IMR-90 (cell line): ENCODE results near the gene MAGEB1. TPM values are rescaled to one million over a fixed set of nuclear protein-coding genes. Genes with fewer than 3 reads are reported as not detected.

Experiments
- ATAC-seq: fragments of 200-7000 bp; cut with Tn5 transposase; 2 replicates; pipeline ENCODE4 v1.9.1; 2020; ENCODE audit warnings: low read depth, mild to moderate bottlenecking, moderate library complexity
- BruUV-seq: library from RNA; stranded (reverse); fragments of 400-500 nt; replicated peaks from 2 replicates; lab custom pipeline; 2021; lab: Mats Ljungman, UMichigan
- CTCF ChIA-PET: fragments of 300-600 bp; formaldehyde crosslinking; extraction: SDS; loops from one replicate; lab custom pipeline; 2021; ENCODE audit warnings: antibody characterized with exemption; lab: Yijun Ruan, JAX
- POLR2A ChIA-PET: fragments of 300-600 bp; sonication (Branson Sonifier 250); formaldehyde crosslinking; loops from one replicate; lab custom pipeline; 2022; ENCODE audit warnings: antibody characterized with exemption; ENCODE audit not compliant: unreplicated experiment; lab: Charles Lee
- DNase-seq: peaks from one replicate; pipeline ENCODE4 v3.0.0; 2013
- H2AFZ ChIP-seq: replicated peaks from 2 replicates; pipeline ENCODE3; 2013; ENCODE audit warnings: low read length, mild to moderate bottlenecking; ENCODE audit not compliant: poor library complexity
- H2AK5ac ChIP-seq: 2 replicates; pipeline ENCODE4 v1.6.1; 2013; ENCODE audit warnings: low read depth, low read length, inconsistent platforms
- H2AK9ac ChIP-seq: replicated peaks from 2 replicates; pipeline ENCODE3; 2013; ENCODE audit warnings: mild to moderate bottlenecking, low read depth, low read length, moderate library complexity; ENCODE audit not compliant: poor library complexity
- H2BK120ac ChIP-seq: 2 replicates; pipeline ENCODE4 v1.6.1; 2013; ENCODE audit warnings: low read depth, low read length, inconsistent platforms
- H2BK15ac ChIP-seq: 3 replicates; pipeline ENCODE4 v1.6.1; 2013; ENCODE audit warnings: low read depth, low read length, inconsistent platforms
- H2BK20ac ChIP-seq: 2 replicates; pipeline ENCODE4 v1.6.1; 2013; ENCODE audit warnings: low read depth, mild to moderate bottlenecking, inconsistent platforms, low read length, moderate library complexity
- H2BK5ac ChIP-seq: 2 replicates; pipeline ENCODE4 v1.6.1; 2013; ENCODE audit warnings: mild to moderate bottlenecking, low read depth, low read length, inconsistent platforms; ENCODE audit not compliant: poor library complexity, severe bottlenecking
- H3K14ac ChIP-seq: replicated peaks from 2 replicates; pipeline ENCODE4 v1.6.1; 2013; ENCODE audit warnings: low read depth, low read length, inconsistent platforms
- H3K18ac ChIP-seq: 2 replicates; pipeline ENCODE4 v1.6.1; 2013; ENCODE audit warnings: low read depth, low read length, control low read depth
- H3K23ac ChIP-seq: 2 replicates; pipeline ENCODE4 v1.6.1; 2013; ENCODE audit warnings: low read depth, low read length, inconsistent platforms
- H3K27ac ChIP-seq: 2 replicates; pipeline ENCODE4 v1.5.1; 2013; ENCODE audit warnings: mild to moderate bottlenecking, control low read depth, low read length; ENCODE audit not compliant: insufficient read depth
- H3K27me3 ChIP-seq: 2 replicates; pipeline ENCODE4 v1.6.1; 2013; ENCODE audit warnings: low read length; ENCODE audit not compliant: control insufficient read depth, insufficient read depth
- H3K36me3 ChIP-seq: 2 replicates; pipeline ENCODE4 v1.6.1; 2013; ENCODE audit warnings: low read length, mixed read lengths; ENCODE audit not compliant: control insufficient read depth, insufficient read depth
- H3K4ac ChIP-seq: 2 replicates; pipeline ENCODE4 v1.6.1; 2013; ENCODE audit warnings: low read depth, low read length, inconsistent platforms
- H3K4me1 ChIP-seq: 2 replicates; pipeline ENCODE4 v1.6.1; 2013; ENCODE audit warnings: low read length, mixed read lengths; ENCODE audit not compliant: control insufficient read depth, insufficient read depth
- H3K4me2 ChIP-seq: 2 replicates; pipeline ENCODE4 v1.6.1; 2013; ENCODE audit warnings: low read depth, mild to moderate bottlenecking, control low read depth, low read length, moderate library complexity
- H3K4me3 ChIP-seq: 2 replicates; pipeline ENCODE4 v1.5.1; 2013; ENCODE audit warnings: low read depth, mild to moderate bottlenecking, control low read depth, low read length, moderate library complexity; ENCODE audit not compliant: insufficient read depth
- H3K56ac ChIP-seq: 2 replicates; pipeline ENCODE4 v1.6.1; 2013; ENCODE audit warnings: low read length, inconsistent platforms; ENCODE audit not compliant: insufficient read depth; ENCODE audit errors: extremely low read depth
- H3K79me1 ChIP-seq, 2 experiments: 2 replicates each; pipeline ENCODE4 v1.6.1; 2013; ENCODE audit warnings: low read length in 2 of 2, inconsistent platforms in 1 of 2, low read depth in 1 of 2
- H3K9ac ChIP-seq: 2 replicates; pipeline ENCODE4 v1.6.1; 2013; ENCODE audit warnings: low read depth, low read length, control low read depth
- H3K9me1 ChIP-seq: 2 replicates; pipeline ENCODE4 v1.6.1; 2013; ENCODE audit warnings: low read length, inconsistent platforms; ENCODE audit not compliant: insufficient read depth
- H3K9me3 ChIP-seq: 2 replicates; pipeline ENCODE4 v1.6.1; 2013; ENCODE audit warnings: low read length; ENCODE audit not compliant: control insufficient read depth, insufficient read depth
- H4K20me1 ChIP-seq: 2 replicates; pipeline ENCODE4 v1.6.1; 2013; ENCODE audit warnings: low read length, inconsistent platforms; ENCODE audit not compliant: insufficient read depth
- H4K5ac ChIP-seq: 2 replicates; pipeline ENCODE4 v1.6.1; 2013; ENCODE audit warnings: mild to moderate bottlenecking, low read depth, low read length, control low read depth
- H4K8ac ChIP-seq, 2 experiments: 2 replicates each; pipeline ENCODE4 v1.6.1; 2013; ENCODE audit warnings: low read depth in 2 of 2, low read length in 2 of 2, control low read depth in 1 of 2, inconsistent platforms in 1 of 2
- H4K91ac ChIP-seq: 2 replicates; pipeline ENCODE4 v1.6.1; 2013; ENCODE audit warnings: low read depth, low read length, inconsistent platforms; ENCODE audit not compliant: insufficient read depth
- CHD1 ChIP-seq: IDR thresholded peaks from 2 replicates; pipeline ENCODE4 v1.6.1; 2012; ENCODE audit warnings: low read depth, low read length, improper control_type of control experiment
- RCOR1 ChIP-seq: IDR thresholded peaks from 2 replicates; pipeline ENCODE4 v1.6.1; 2012; ENCODE audit warnings: mild to moderate bottlenecking, low read length, improper control_type of control experiment; ENCODE audit not compliant: insufficient replicate concordance
- SMC3 ChIP-seq: fragments of 150-350 bp; IDR thresholded peaks from 2 replicates; pipeline ENCODE4 v1.6.1; 2016; ENCODE audit warnings: low read depth, mild to moderate bottlenecking, antibody characterized with exemption, low read length, moderate library complexity
- WGBS, 2 experiments: methylation state at CpG; one replicate each; pipeline versions ENCODE4 v1.1.5 to v1.1.7; 2013; ENCODE audit warnings: missing lambda C conversion rate in 2 of 2; ENCODE audit not compliant: insufficient read length in 1 of 2; ENCODE audit errors: extremely low coverage in 2 of 2; 5-methylcytosine and 5-hydroxymethylcytosine counted together
- dilution Hi-C: fragments of 300-500 bp; cut with HindIII; formaldehyde crosslinking; loops from one replicate; pipeline ENCODE4 v1.14.3; 2018; ENCODE audit warnings: low sequenced_read_pairs; ENCODE audit not compliant: unreplicated experiment
- in situ Hi-C: fragments of 300-500 bp; cut with MboI; formaldehyde crosslinking; loops from 3 replicates; pipeline ENCODE4 v1.14.3; 2019; ENCODE audit warnings: low sequenced_read_pairs, inconsistent platforms, mixed read lengths
- intact Hi-C: fragments of 100-400 bp; cut with micrococcal nuclease; formaldehyde crosslinking; loops from 2 replicates; pipeline ENCODE4 v1.10.0; 2022
- polyA plus RNA-seq, 3 experiments: library from polyadenylated mRNA; depleted of rRNA; stranded (reverse); fragments of >200 nt; gene quantifications; 2 replicates each; pipeline ENCODE4 v1.2.3, GENCODE V29; 2012; ENCODE audit warnings: low replicate concordance in 1 of 3
- total RNA-seq: library from RNA; depleted of rRNA; stranded (reverse); fragments of >200 nt; gene quantifications from 2 replicates; pipeline ENCODE4 v1.2.3, GENCODE V29; 2012

The MAGEB1 gene
- total and polyA plus RNA-seq, 2 of the 4 experiments (the other 2 are of a cell fraction): not detected

GRCh38 chrX:30224536-30224935 is 22.4 kb upstream of the MAGEB1 start:
- Histone ChIP-seq H3K27me3 (no peaks in the 10 kb centered on the region; the same call in 1 of the 2 replicates), H3K9me3 (no peaks in the 10 kb centered on the region), H2BK120ac (no peak overlapping the region), H3K4me1 (no peaks in the 10 kb centered on the region), H2BK15ac (no peak overlapping the region), H2BK20ac (no peak overlapping the region), H3K9me1 (no peaks in the 10 kb centered on the region), H3K4me3 (no peak overlapping the region), H3K27ac (no peak overlapping the region), H3K36me3 (no peaks in the 10 kb centered on the region), H4K5ac (no peak overlapping the region), H3K14ac (no peak overlapping the region), H2BK5ac (no peak overlapping the region), H4K8ac (no peak overlapping the region), H3K9ac (no peak overlapping the region), H3K79me1 (no peaks in the 10 kb centered on the region), H3K4me2 (no peak overlapping the region), H3K4ac (no peak overlapping the region), H4K91ac (no peak overlapping the region), H3K18ac (no peak overlapping the region), H2AK9ac (no peak overlapping the region), H3K56ac (no peak overlapping the region), H2AK5ac (no peak overlapping the region), H2AFZ (no peak overlapping the region), H4K20me1 (no peaks in the 10 kb centered on the region), H3K23ac (no peak overlapping the region)
- ChIA-PET CTCF (no interaction called here), POLR2A (no interaction called here)
- TF ChIP-seq CHD1 (no peak), SMC3 (no peak), RCOR1 (no peak)
- no TSS peak for BruUV-seq
- in situ Hi-C loops (no loop called here), intact Hi-C loops (no loop called here), dilution Hi-C loops (no loop called here)
- no CpG with 5 or more reads among the region's 2 CpGs for WGBS, 2 experiments
- ATAC-seq (no peak), DNase-seq (no peak)
